ENCODE results near the gene P2RX4. TPM values are rescaled to one million over a fixed set of nuclear protein-coding genes. Genes with fewer than 3 reads are reported as not detected.

Gene P2RX4
- total and polyA plus RNA-seq, 4 donors: 16.5 to 32.1 (median 21.8) TPM

DNA sequence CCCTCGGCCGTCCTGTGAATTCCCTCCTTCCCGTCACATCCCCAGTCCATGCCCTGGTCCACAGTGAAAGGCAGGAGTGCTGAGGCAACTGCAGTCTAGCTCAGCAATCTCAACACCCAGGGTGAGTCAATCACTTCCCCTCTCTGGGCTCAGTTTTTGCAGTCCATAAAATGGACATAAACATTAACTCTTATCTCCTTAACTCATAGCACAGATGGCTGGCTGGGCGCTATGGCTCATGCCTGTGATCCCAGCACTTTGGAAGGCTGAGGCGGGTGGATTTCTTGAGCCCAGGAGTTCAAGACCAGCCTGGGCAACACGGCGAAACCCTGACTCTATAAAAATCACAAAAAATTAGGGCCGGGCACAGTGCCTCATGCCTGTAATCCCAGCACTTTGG lies 54.2 kb downstream of the P2RX4 start:
- 94% methylated on average over 8 of the region's 8 CpGs for WGBS
- Histone ChIP-seq H3K27ac (ENCODE audit: low read depth in 1 of 2, low read length in 2 of 2) (no peak overlapping the region), H3K4me3 (ENCODE audit: low read depth in 1 of 3, low read length in 3 of 3) (no peak overlapping the region), H3K9ac (ENCODE audit: low read depth in 1 of 2, low read length in 2 of 2) (no peak overlapping the region), H3K36me3 (ENCODE audit: control insufficient read depth in 4 of 4, insufficient read depth in 3 of 4, low read depth in 1 of 4, low read length in 3 of 4) (peaks cover 7 to 72% (median 45%) of the 10 kb centered on the region in 4 donors), H3K9me3 (ENCODE audit: control insufficient read depth in 4 of 4, low read length in 3 of 4) (no peaks in the 10 kb centered on the region), H3K27me3 (ENCODE audit: control insufficient read depth in 4 of 4, insufficient read depth in 4 of 4, low read length in 3 of 4) (no peaks in the 10 kb centered on the region), H3K4me1 (ENCODE audit: control insufficient read depth in 4 of 4, insufficient read depth in 4 of 4, low read length in 3 of 4) (no peaks in the 10 kb centered on the region)
- no peak for DNase-seq (ENCODE audit: low spot score)
- TF ChIP-seq SP1 (IDR thresholded peaks at IDR 0.05) (no peak), FOXA1 (IDR thresholded peaks at IDR 0.05) (no peak), TAF1 (conservative IDR thresholded peaks at IDR 0.05) (no peak), RAD21 (IDR thresholded peaks at IDR 0.05) (no peak), HNF4A (conservative IDR thresholded peaks at IDR 0.05) (no peak), ZBTB33 (IDR thresholded peaks at IDR 0.05) (no peak)

- peaks cover 9 to 70% (median 48%) of the 10 kb centered on the region in 4 donors for H3K36me3 ChIP-seq (ENCODE audit: control insufficient read depth in 4 of 4, insufficient read depth in 3 of 4, low read depth in 1 of 4, low read length in 3 of 4)
- TF ChIP-seq, protein P1, sequence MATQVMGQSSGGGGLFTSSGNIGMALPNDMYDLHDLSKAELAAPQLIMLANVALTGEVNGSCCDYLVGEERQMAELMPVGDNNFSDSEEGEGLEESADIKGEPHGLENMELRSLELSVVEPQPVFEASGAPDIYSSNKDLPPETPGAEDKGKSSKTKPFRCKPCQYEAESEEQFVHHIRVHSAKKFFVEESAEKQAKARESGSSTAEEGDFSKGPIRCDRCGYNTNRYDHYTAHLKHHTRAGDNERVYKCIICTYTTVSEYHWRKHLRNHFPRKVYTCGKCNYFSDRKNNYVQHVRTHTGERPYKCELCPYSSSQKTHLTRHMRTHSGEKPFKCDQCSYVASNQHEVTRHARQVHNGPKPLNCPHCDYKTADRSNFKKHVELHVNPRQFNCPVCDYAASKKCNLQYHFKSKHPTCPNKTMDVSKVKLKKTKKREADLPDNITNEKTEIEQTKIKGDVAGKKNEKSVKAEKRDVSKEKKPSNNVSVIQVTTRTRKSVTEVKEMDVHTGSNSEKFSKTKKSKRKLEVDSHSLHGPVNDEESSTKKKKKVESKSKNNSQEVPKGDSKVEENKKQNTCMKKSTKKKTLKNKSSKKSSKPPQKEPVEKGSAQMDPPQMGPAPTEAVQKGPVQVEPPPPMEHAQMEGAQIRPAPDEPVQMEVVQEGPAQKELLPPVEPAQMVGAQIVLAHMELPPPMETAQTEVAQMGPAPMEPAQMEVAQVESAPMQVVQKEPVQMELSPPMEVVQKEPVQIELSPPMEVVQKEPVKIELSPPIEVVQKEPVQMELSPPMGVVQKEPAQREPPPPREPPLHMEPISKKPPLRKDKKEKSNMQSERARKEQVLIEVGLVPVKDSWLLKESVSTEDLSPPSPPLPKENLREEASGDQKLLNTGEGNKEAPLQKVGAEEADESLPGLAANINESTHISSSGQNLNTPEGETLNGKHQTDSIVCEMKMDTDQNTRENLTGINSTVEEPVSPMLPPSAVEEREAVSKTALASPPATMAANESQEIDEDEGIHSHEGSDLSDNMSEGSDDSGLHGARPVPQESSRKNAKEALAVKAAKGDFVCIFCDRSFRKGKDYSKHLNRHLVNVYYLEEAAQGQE (IDR thresholded peaks at IDR 0.05): no peak
- TF ChIP-seq FOXA1 (IDR thresholded peaks at IDR 0.05) (no peak), SP1 (IDR thresholded peaks at IDR 0.05) (no peak), ATF3 (IDR thresholded peaks at IDR 0.05) (no peak), RAD21 (IDR thresholded peaks at IDR 0.05) (no peak), JUND (IDR thresholded peaks at IDR 0.05) (no peak), NR2F2 (IDR thresholded peaks at IDR 0.05) (no peak), CTCF (IDR thresholded peaks at IDR 0.05; ENCODE audit: low read depth, low read length, missing input control) (no peak), EGR1 (IDR thresholded peaks at IDR 0.05; ENCODE audit: low read depth in 2 of 2) (no peak), HNF4G (IDR thresholded peaks at IDR 0.05) (no peak), GABPA (IDR thresholded peaks at IDR 0.05 in 1 of 2, conservative IDR thresholded peaks at IDR 0.05 in 1 of 2) (no peak), TAF1 (conservative IDR thresholded peaks at IDR 0.05) (no peak), RXRA (IDR thresholded peaks at IDR 0.05) (no peak), ZBTB33 (IDR thresholded peaks at IDR 0.05) (no peak), FOXA2 (IDR thresholded peaks at IDR 0.05) (no peak)
- TF ChIP-seq, protein P2, sequence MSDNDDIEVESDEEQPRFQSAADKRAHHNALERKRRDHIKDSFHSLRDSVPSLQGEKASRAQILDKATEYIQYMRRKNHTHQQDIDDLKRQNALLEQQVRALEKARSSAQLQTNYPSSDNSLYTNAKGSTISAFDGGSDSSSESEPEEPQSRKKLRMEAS (IDR thresholded peaks at IDR 0.05): no peak
- H3K27me3 ChIP-seq (ENCODE audit: control insufficient read depth in 4 of 4, insufficient read depth in 4 of 4, low read length in 3 of 4): no peaks in the 10 kb centered on the region
- H3K9me3 ChIP-seq (ENCODE audit: control insufficient read depth in 4 of 4, low read length in 3 of 4): no peaks in the 10 kb centered on the region
- no peak overlapping the region for H3K9ac ChIP-seq (ENCODE audit: low read depth in 1 of 2, low read length in 2 of 2)
- no peak overlapping the region for H3K27ac ChIP-seq (ENCODE audit: low read depth in 1 of 2, low read length in 2 of 2)
- WGBS: 94% methylated on average over 10 of the region's 10 CpGs
- no peak overlapping the region for H3K4me3 ChIP-seq (ENCODE audit: low read depth in 1 of 3, low read length in 3 of 3)
- no peak for DNase-seq (ENCODE audit: low spot score)
- H3K4me1 ChIP-seq (ENCODE audit: control insufficient read depth in 4 of 4, insufficient read depth in 4 of 4, low read length in 3 of 4): no peaks in the 10 kb centered on the region
Measured at GRCh38 chr12:121264951-121265515, 55.1 kb downstream of the P2RX4 start.

All from liver (tissue), 9 donors.